DOHH2 (cell line): Measurements from ENCODE around the gene LNX1.

Experiments used
- H3F3A ChIP-seq: fragments of 200-600 bp; sonication (generic), shearing (Covaris generic); 2 replicates; pipeline ENCODE4 v1.6.0; 2016; ENCODE audit warnings: antibody characterized with exemption, mild to moderate bottlenecking; ENCODE audit not compliant: control insufficient read depth, insufficient read depth
- H3K27ac ChIP-seq: fragments of 200-600 bp; sonication (generic); 2 replicates; pipeline ENCODE4 v1.5.1; 2014; ENCODE audit warnings: low read depth, mild to moderate bottlenecking, low read length, moderate library complexity
- H3K27me3 ChIP-seq: fragments of 200-600 bp; sonication (generic); 2 replicates; pipeline ENCODE4 v1.6.1; 2014; ENCODE audit warnings: mild to moderate bottlenecking, low read length, mixed read lengths; ENCODE audit not compliant: control insufficient read depth
- H3K36me3 ChIP-seq: fragments of 200-600 bp; sonication (generic); 2 replicates; pipeline ENCODE4 v1.6.1; 2014; ENCODE audit warnings: mild to moderate bottlenecking, low read length, moderate library complexity, mixed read lengths; ENCODE audit not compliant: control insufficient read depth
- H3K4me1 ChIP-seq: fragments of 200-600 bp; sonication (generic); 2 replicates; pipeline ENCODE4 v1.6.1; 2014; ENCODE audit warnings: mild to moderate bottlenecking, low read length, mixed read lengths; ENCODE audit not compliant: control insufficient read depth
- H3K4me2 ChIP-seq: fragments of 200-600 bp; sonication (generic); 2 replicates; pipeline ENCODE4 v1.6.0; 2014; ENCODE audit warnings: mild to moderate bottlenecking, low read length, moderate library complexity
- H3K4me3 ChIP-seq: fragments of 200-600 bp; sonication (generic); 2 replicates; pipeline ENCODE4 v1.5.1; 2014; ENCODE audit warnings: mild to moderate bottlenecking, low read length, mixed read lengths
- H3K79me2 ChIP-seq: fragments of 200-600 bp; sonication (generic); 2 replicates; pipeline ENCODE4 v1.6.1; 2014; ENCODE audit warnings: mild to moderate bottlenecking, low read length, mixed read lengths; ENCODE audit not compliant: control insufficient read depth
- H3K9me2 ChIP-seq: fragments of 200-600 bp; sonication (generic); replicated peaks from 2 replicates; pipeline ENCODE4 v1.6.1; 2014; ENCODE audit warnings: mild to moderate bottlenecking, low read length, mixed read lengths; ENCODE audit not compliant: control insufficient read depth
- H3K9me3 ChIP-seq: fragments of 200-600 bp; sonication (generic); 2 replicates; pipeline ENCODE4 v1.6.1; 2014; ENCODE audit warnings: antibody characterized with exemption, low read length, mixed read lengths; ENCODE audit not compliant: control insufficient read depth, insufficient read depth
- H4K20me1 ChIP-seq: fragments of 200-600 bp; sonication (generic); 2 replicates; pipeline ENCODE4 v1.6.0; 2014; ENCODE audit warnings: low read depth, mild to moderate bottlenecking, antibody characterized with exemption, low read length, moderate library complexity; ENCODE audit not compliant: control insufficient read depth, insufficient read depth
- EZH2phosphoT487 ChIP-seq: fragments of 200-600 bp; sonication (generic); IDR thresholded peaks from 2 replicates; pipeline ENCODE4 v1.6.1; 2017; ENCODE audit warnings: borderline replicate concordance, mild to moderate bottlenecking, antibody characterized with exemption, low read length, moderate library complexity, mixed read lengths
- TF ChIP-seq, protein P1 (sequence below): fragments of 200-600 bp; sonication (generic); IDR thresholded peaks from one replicate; pipeline ENCODE4 v1.5.1; 2014; ENCODE audit warnings: antibody characterized with exemption, mild to moderate bottlenecking, low read depth, low read length; ENCODE audit not compliant: poor library complexity, severe bottlenecking

Gene LNX1

DNA sequence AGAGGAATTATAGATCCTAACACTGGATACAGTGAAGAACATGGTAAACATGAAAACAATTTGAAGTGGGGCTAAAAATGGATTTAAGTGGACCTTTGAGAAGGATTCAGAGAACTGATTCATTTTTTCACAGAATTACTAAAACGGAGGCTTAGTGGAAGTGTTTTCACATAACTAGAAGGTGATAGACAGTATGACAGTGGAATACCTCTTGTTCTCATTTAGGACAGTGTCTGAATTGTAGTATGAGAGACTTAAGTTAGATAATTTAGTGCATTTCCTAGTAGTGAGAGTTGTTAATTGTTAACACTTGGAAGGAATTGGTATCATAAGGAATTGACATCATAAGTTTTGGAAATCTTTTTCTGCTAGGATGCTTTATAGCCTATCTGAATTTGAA, 149.7 kb downstream of the LNX1 start:
- TF ChIP-seq, protein P1, sequence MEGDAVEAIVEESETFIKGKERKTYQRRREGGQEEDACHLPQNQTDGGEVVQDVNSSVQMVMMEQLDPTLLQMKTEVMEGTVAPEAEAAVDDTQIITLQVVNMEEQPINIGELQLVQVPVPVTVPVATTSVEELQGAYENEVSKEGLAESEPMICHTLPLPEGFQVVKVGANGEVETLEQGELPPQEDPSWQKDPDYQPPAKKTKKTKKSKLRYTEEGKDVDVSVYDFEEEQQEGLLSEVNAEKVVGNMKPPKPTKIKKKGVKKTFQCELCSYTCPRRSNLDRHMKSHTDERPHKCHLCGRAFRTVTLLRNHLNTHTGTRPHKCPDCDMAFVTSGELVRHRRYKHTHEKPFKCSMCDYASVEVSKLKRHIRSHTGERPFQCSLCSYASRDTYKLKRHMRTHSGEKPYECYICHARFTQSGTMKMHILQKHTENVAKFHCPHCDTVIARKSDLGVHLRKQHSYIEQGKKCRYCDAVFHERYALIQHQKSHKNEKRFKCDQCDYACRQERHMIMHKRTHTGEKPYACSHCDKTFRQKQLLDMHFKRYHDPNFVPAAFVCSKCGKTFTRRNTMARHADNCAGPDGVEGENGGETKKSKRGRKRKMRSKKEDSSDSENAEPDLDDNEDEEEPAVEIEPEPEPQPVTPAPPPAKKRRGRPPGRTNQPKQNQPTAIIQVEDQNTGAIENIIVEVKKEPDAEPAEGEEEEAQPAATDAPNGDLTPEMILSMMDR = no peak
- no peak for TF ChIP-seq EZH2phosphoT487
- Histone ChIP-seq H3K36me3 (peaks cover 89% of the 10 kb centered on the region), H4K20me1 (no peaks in the 10 kb centered on the region), H3K79me2 (0 out of 2 replicates have a peak, but pooled peaks cover 5% of the 10 kb centered on the region), H3K9me2 (no peaks in the 10 kb centered on the region), H3K27me3 (no peaks in the 10 kb centered on the region), H3K9me3 (no peaks in the 10 kb centered on the region), H3K27ac (no peak overlapping the region), H3F3A (no peaks in the 10 kb centered on the region), H3K4me1 (no peaks in the 10 kb centered on the region), H3K4me3 (no peak overlapping the region), H3K4me2 (no peak overlapping the region)

DNA sequence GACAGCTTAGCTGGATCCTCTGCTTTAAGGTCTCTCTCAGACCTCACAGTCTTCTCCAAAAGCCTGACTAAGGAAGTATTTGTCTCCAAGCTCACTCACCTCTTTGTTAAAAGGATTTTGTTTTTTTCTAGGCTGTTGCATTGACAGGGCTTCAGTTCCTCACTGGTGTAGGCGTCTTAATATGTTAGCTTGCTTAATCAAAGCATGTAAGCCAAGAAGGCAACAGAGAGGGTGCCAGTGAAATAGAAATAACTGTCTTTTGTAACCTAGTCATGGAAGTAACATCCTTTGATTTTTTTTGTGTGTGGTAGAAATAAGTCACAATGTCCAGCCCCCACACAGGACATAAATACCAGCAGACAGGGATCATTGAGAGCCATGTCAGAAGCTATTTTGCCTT, 155.0 kb downstream of the LNX1 start:
- Histone ChIP-seq H3K36me3 (peaks cover 75% of the 10 kb centered on the region), H3F3A (no peaks in the 10 kb centered on the region), H3K4me1 (no peaks in the 10 kb centered on the region), H3K27ac (no peak overlapping the region), H3K9me3 (no peaks in the 10 kb centered on the region), H3K9me2 (no peaks in the 10 kb centered on the region), H4K20me1 (no peaks in the 10 kb centered on the region), H3K79me2 (peaks cover 9% of the 10 kb centered on the region; the same call in 1 of the 2 replicates), H3K4me3 (no peak overlapping the region), H3K27me3 (no peaks in the 10 kb centered on the region), H3K4me2 (no peak overlapping the region)
- TF ChIP-seq, protein P1 = no peak
- no peak for TF ChIP-seq EZH2phosphoT487

DNA sequence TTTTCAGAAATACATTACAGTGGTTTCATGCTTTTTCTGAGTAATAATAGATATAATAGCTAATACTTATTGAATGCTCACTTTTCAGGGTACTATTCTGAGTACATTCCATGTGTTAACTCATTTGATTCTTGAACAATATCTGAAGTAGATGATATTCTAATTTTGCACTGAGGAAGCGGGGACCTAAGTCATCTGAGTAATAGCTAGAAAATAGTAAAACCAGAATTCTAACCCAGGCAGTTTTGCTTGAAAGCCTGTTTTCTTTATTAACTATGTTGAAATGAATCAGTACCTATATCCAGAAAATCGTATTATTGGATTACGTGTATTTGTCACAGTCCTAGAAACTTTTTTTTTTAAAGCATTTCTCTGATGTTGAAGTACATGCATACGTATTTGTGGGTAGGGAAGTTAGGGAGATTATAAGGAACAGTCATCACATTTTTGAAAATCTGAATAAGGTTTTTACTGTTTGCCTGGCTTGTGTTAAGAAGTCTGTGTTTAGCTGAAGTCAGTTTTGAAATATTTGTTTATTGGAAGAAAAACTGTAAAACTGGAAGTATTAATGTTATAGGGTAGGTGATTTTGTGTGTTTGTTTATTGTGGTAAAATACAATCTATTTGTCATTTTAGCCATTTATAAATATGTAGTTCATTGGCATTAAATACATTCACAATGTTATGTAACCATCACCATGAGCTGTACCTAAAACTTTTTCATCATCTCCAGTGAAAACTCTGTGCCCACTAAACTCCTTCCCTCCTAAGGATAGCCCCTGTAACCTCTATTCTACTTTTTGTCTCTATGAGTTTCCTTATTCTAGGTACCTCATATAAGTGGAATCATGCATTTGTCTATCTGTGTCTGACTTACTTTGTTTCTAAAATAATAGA, 158.5 kb downstream of the LNX1 start:
- H3K27me3 ChIP-seq = no peaks in the 10 kb centered on the region
- no peaks in the 10 kb centered on the region for H3K4me1 ChIP-seq
- no peak overlapping the region for H3K4me3 ChIP-seq
- H3K4me2 ChIP-seq = no peak overlapping the region
- H3K9me2 ChIP-seq = no peaks in the 10 kb centered on the region
- H3K36me3 ChIP-seq = peaks cover 75% of the 10 kb centered on the region
- no peaks in the 10 kb centered on the region for H4K20me1 ChIP-seq
- TF ChIP-seq, protein P1 = no peak
- no peak for TF ChIP-seq EZH2phosphoT487
- no peak overlapping the region for H3K27ac ChIP-seq
- peaks cover 3% of the 10 kb centered on the region; the same call in 1 of the 2 replicates for H3K79me2 ChIP-seq
- no peaks in the 10 kb centered on the region for H3K9me3 ChIP-seq
- no peaks in the 10 kb centered on the region for H3F3A ChIP-seq
